Astrocyte (in vitro differentiated cells and primary cell): ENCODE data around the gene BAG5. TPM values are rescaled to one million over a fixed set of nuclear protein-coding genes. Genes with fewer than 3 reads are reported as not detected.

ENCODE experiments used
- DNase-seq: peaks from one replicate; pipeline ENCODE4 v3.0.0-alpha.2; 2010; ENCODE audit warnings: low read depth
- FAIRE-seq: peaks from 2 replicates; lab custom pipeline; 2011; peaks lifted over from hg19 to GRCh38; lab: Jason Lieb, UNC
- H2AFZ ChIP-seq: 2 replicates; pipeline ENCODE4 v1.6.0; 2012; ENCODE audit warnings: low read depth, low read length, inconsistent platforms
- H3K27ac ChIP-seq: 2 replicates; pipeline ENCODE4 v1.5.1; 2011; ENCODE audit warnings: low read depth, low read length, inconsistent platforms
- H3K27me3 ChIP-seq: 2 replicates; pipeline ENCODE4 v1.6.0; 2011; ENCODE audit warnings: low read length, inconsistent platforms; ENCODE audit not compliant: insufficient read depth
- H3K36me3 ChIP-seq: 2 replicates; pipeline ENCODE4 v1.5.1; 2011; ENCODE audit warnings: low read length, inconsistent platforms; ENCODE audit not compliant: insufficient read depth
- H3K4me1 ChIP-seq: 2 replicates; pipeline ENCODE4 v1.5.1; 2011; ENCODE audit warnings: low read length, inconsistent platforms; ENCODE audit not compliant: insufficient read depth
- H3K4me2 ChIP-seq: 2 replicates; pipeline ENCODE4 v1.6.0; 2012; ENCODE audit warnings: low read length, inconsistent platforms
- H3K4me3 ChIP-seq: 2 replicates; pipeline ENCODE4 v1.5.1; 2011; ENCODE audit warnings: low read depth, mild to moderate bottlenecking, low read length, inconsistent platforms; ENCODE audit not compliant: insufficient read depth
- H3K79me2 ChIP-seq: 2 replicates; pipeline ENCODE4 v1.6.0; 2012; ENCODE audit warnings: mild to moderate bottlenecking, low read length, inconsistent platforms; ENCODE audit not compliant: insufficient read depth
- H3K9ac ChIP-seq: 2 replicates; pipeline ENCODE4 v1.6.0; 2012; ENCODE audit warnings: mild to moderate bottlenecking, low read length, inconsistent platforms
- H3K9me3 ChIP-seq: 2 replicates; pipeline ENCODE4 v1.5.1; 2012; ENCODE audit warnings: low read depth, mild to moderate bottlenecking, low read length, inconsistent platforms; ENCODE audit not compliant: insufficient read depth
- H4K20me1 ChIP-seq: 2 replicates; pipeline ENCODE4 v1.6.0; 2012; ENCODE audit warnings: low read length, inconsistent platforms; ENCODE audit not compliant: insufficient read depth
- H3K27ac Mint-ChIP-seq: one replicate; pipeline ENCODE4 v1.8.0; 2021; ENCODE audit warnings: mild to moderate bottlenecking, mixed read lengths; ENCODE audit not compliant: unreplicated experiment
- H3K27me3 Mint-ChIP-seq: one replicate; pipeline ENCODE4 v1.8.0; 2021; ENCODE audit warnings: low read depth, mixed read lengths; ENCODE audit not compliant: unreplicated experiment
- H3K36me3 Mint-ChIP-seq: one replicate; pipeline ENCODE4 v1.8.0; 2021; ENCODE audit warnings: low read depth, mixed read lengths; ENCODE audit not compliant: unreplicated experiment
- H3K4me1 Mint-ChIP-seq: one replicate; pipeline ENCODE4 v1.8.0; 2021; ENCODE audit warnings: low read depth, mixed read lengths; ENCODE audit not compliant: unreplicated experiment
- H3K4me3 Mint-ChIP-seq: one replicate; pipeline ENCODE4 v1.8.0; 2021; ENCODE audit warnings: mild to moderate bottlenecking, moderate library complexity, mixed read lengths; ENCODE audit not compliant: unreplicated experiment
- H3K9me3 Mint-ChIP-seq: one replicate; pipeline ENCODE4 v1.8.0; 2021; ENCODE audit warnings: mild to moderate bottlenecking, mixed read lengths; ENCODE audit not compliant: unreplicated experiment
- CTCF ChIP-seq: IDR thresholded peaks from 2 replicates; pipeline ENCODE4 v1.5.1; 2011; ENCODE audit warnings: low read depth, mild to moderate bottlenecking, inconsistent platforms, low read length, moderate library complexity; ENCODE audit not compliant: insufficient read depth
- EZH2 ChIP-seq: IDR thresholded peaks from 2 replicates; pipeline ENCODE4 v1.6.1; 2012; ENCODE audit warnings: mild to moderate bottlenecking, low read length, inconsistent platforms; ENCODE audit not compliant: insufficient read depth
- total RNA-seq: library from RNA; stranded (reverse); gene quantifications from 2 replicates; pipeline ENCODE4 v1.2.1, GENCODE V29; 2021

The BAG5 gene
- total RNA-seq, 1 donor from 2014 or later = 35.2 TPM

DNA sequence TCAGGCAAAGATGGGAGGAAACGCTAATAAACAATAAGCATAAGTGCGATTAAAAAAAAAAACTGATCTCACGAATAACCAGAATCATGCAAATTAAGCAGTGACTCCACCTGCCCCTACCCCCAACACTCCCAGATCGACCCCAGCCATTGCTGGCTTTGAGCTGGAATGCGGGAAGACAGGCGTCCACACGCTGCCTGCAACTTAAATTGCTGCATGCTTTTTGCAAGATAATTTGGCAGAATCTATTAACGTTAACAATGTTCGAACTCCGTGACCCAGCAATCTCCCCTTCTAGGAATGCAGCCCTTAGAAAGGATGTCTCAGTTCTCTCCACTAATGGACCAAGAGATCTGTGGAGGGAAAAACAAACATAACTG lies 38.9 kb downstream of the BAG5 start:
- Histone ChIP-seq H3K4me2 (no peak overlapping the region), H3K9ac (no peak overlapping the region), H3K4me3 (no peak overlapping the region), H4K20me1 (peaks cover 27% of the 10 kb centered on the region), H3K79me2 (no peaks in the 10 kb centered on the region), H3K4me1 (peaks cover 35% of the 10 kb centered on the region), H3K36me3 (no peaks in the 10 kb centered on the region), H3K27ac (no peak overlapping the region), H2AFZ (no peak overlapping the region), H3K9me3 (no peaks in the 10 kb centered on the region), H3K27me3 (peaks cover 14% of the 10 kb centered on the region)
- no peak for DNase-seq
- peaks cover 2% of the 10 kb centered on the region for H3K36me3 Mint-ChIP-seq
- H3K4me1 Mint-ChIP-seq = peaks cover 14% of the 10 kb centered on the region
- H3K27ac Mint-ChIP-seq = no peak overlapping the region
- FAIRE-seq = no peak
- H3K9me3 Mint-ChIP-seq = no peaks in the 10 kb centered on the region
- peaks cover 6% of the 10 kb centered on the region for H3K27me3 Mint-ChIP-seq
- H3K4me3 Mint-ChIP-seq = peak overlapping the region; percentile 68
- TF ChIP-seq CTCF (no peak), EZH2 (no peak)

- Mint-ChIP-seq H3K9me3 (no peaks in the 10 kb centered on the region), H3K27me3 (peaks cover 6% of the 10 kb centered on the region), H3K36me3 (peaks cover 2% of the 10 kb centered on the region), H3K27ac (no peak within 1 kb of the TSS), H3K4me3 (peak within 1 kb of the TSS; percentile 74), H3K4me1 (peaks cover 11% of the 10 kb centered on the region)
- Histone ChIP-seq H3K9ac (peak within 1 kb of the TSS; percentile 23), H3K36me3 (no peaks in the 10 kb centered on the region), H3K4me2 (peak within 1 kb of the TSS; percentile 80), H3K4me3 (peak within 1 kb of the TSS; percentile 46), H3K4me1 (peaks cover 34% of the 10 kb centered on the region), H3K27me3 (peaks cover 14% of the 10 kb centered on the region), H3K9me3 (no peaks in the 10 kb centered on the region), H3K79me2 (no peaks in the 10 kb centered on the region), H3K27ac (no peak within 1 kb of the TSS), H4K20me1 (peaks cover 32% of the 10 kb centered on the region), H2AFZ (no peak within 1 kb of the TSS)
- TF ChIP-seq CTCF = no peak
- TF ChIP-seq EZH2 = peak; percentile 90
- DNase-seq (no peak), FAIRE-seq (no peak)
Measured at GRCh38 chr14:103522649-103523574, 39.5 kb downstream of the BAG5 start, which contains the start of gene CKB. Gene CKB, minus strand, starts transcription at chr14:103522830. Its CDS starts 337 bp downstream, at chr14:103522493.
